ENCODE data around the gene NUP62CL. TPM values are rescaled to one million over a fixed set of nuclear protein-coding genes. Genes with fewer than 3 reads are reported as not detected.
"Not testable (repeated sequence)": the region's sequence is repeated elsewhere in the genome, so short reads cannot be mapped to it uniquely, and the experiment has no call there.

The NUP62CL gene
- polyA plus RNA-seq, 2 donors: 0.94 to 2.0 TPM

DNA sequence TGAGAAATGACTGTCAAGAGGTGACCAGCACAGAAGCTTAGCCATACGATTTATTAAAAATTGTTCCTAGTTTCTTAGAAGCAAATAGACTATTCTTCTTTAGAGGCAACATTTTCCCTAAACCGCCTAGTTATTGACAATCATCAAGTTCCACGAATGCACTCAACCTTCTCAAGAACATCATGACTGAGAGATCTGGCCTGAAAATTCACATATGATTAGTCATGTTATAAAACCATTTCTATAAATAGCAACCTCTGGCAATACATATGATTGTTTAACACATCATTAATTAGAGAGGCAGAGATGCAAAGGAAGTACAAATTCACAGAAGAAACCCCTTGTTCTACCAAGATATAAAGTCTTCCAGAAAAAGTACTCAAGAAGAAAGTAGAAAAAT, 6.7 kb downstream of the NUP62CL start:
- H3K27ac ChIP-seq (ENCODE audit: low read depth in 2 of 2, low read length in 1 of 2): no peak overlapping the region
- WGBS, 2 donors: 75 to 79% methylated on average over 3 of the region's 3 CpGs
- no peaks in the 10 kb centered on the region for H3K9me3 ChIP-seq (ENCODE audit: control insufficient read depth in 2 of 2, insufficient read depth in 1 of 2, low read depth in 1 of 2, low read length in 1 of 2)
- H3K36me3 ChIP-seq (ENCODE audit: control insufficient read depth in 2 of 2, insufficient read depth in 2 of 2, low read length in 1 of 2): no peaks in the 10 kb centered on the region
- no peak overlapping the region for H3K4me3 ChIP-seq (ENCODE audit: low read depth in 1 of 2, low read length in 2 of 2)
- no peaks in the 10 kb centered on the region for H3K4me1 ChIP-seq (ENCODE audit: control insufficient read depth in 2 of 2, insufficient read depth in 2 of 2, low read length in 1 of 2)
- H3K27me3 ChIP-seq (ENCODE audit: control insufficient read depth in 1 of 2, insufficient read depth in 2 of 2, low read length in 2 of 2): no peaks in the 10 kb centered on the region

DNA sequence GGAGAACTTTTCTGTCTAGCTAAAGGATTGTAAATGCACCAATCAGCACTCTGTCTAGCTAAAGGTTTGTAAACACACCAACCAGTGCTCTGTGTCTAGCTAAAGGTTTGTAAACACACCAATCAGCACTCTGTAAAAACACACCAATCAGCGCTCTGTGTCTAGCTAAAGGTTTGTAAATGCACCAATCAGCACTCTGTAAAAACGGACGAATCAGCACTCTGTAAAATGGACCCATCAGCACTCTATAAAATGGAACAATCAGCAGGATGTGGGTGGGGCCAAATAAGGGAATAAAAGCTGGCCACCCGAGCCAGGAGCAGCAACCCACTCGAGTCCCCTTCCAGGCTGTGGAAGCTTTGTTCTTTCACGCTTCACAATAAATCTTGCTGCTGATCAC, 8.2 kb downstream of the NUP62CL start:
- H3K36me3 ChIP-seq (ENCODE audit: control insufficient read depth in 2 of 2, insufficient read depth in 2 of 2, low read length in 1 of 2); H3K27me3 ChIP-seq (ENCODE audit: control insufficient read depth in 1 of 2, insufficient read depth in 2 of 2, low read length in 2 of 2); H3K4me3 ChIP-seq (ENCODE audit: low read depth in 1 of 2, low read length in 2 of 2); H3K9me3 ChIP-seq (ENCODE audit: control insufficient read depth in 2 of 2, insufficient read depth in 1 of 2, low read depth in 1 of 2, low read length in 1 of 2); H3K4me1 ChIP-seq (ENCODE audit: control insufficient read depth in 2 of 2, insufficient read depth in 2 of 2, low read length in 1 of 2); H3K27ac ChIP-seq (ENCODE audit: low read depth in 2 of 2, low read length in 1 of 2): not testable (repeated sequence)
- WGBS, 2 donors: 83 to 92% methylated on average over 6 of the region's 6 CpGs

DNA sequence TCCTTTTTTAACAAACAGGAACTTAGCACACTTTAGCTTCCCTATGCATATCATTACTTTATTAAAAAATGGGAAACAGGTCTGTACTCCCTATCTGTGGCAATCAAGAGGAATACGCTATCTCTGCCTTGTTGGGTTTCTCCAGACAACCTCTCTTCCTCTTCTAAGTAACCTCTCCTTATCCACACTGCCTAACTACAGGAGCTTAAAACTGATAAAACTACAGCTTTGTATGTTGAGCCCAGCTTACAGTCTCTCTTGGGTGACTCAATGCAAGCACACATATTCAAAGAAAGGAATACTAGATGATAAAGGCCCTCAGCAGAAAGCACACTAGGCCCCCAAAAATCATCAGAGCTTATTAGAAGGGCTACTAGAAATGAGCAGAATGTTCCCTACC, 8.9 kb downstream of the NUP62CL start:
- Histone ChIP-seq H3K36me3 (ENCODE audit: control insufficient read depth in 2 of 2, insufficient read depth in 2 of 2, low read length in 1 of 2) (no peaks in the 10 kb centered on the region), H3K27me3 (ENCODE audit: control insufficient read depth in 1 of 2, insufficient read depth in 2 of 2, low read length in 2 of 2) (no peaks in the 10 kb centered on the region), H3K27ac (ENCODE audit: low read depth in 2 of 2, low read length in 1 of 2) (no peak overlapping the region), H3K4me3 (ENCODE audit: low read depth in 1 of 2, low read length in 2 of 2) (no peak overlapping the region), H3K4me1 (ENCODE audit: control insufficient read depth in 2 of 2, insufficient read depth in 2 of 2, low read length in 1 of 2) (no peaks in the 10 kb centered on the region), H3K9me3 (ENCODE audit: control insufficient read depth in 2 of 2, insufficient read depth in 1 of 2, low read depth in 1 of 2, low read length in 1 of 2) (no peaks in the 10 kb centered on the region)
- WGBS, 2 donors: 86 to 100% methylated on average over 1 of the region's 1 CpG

DNA sequence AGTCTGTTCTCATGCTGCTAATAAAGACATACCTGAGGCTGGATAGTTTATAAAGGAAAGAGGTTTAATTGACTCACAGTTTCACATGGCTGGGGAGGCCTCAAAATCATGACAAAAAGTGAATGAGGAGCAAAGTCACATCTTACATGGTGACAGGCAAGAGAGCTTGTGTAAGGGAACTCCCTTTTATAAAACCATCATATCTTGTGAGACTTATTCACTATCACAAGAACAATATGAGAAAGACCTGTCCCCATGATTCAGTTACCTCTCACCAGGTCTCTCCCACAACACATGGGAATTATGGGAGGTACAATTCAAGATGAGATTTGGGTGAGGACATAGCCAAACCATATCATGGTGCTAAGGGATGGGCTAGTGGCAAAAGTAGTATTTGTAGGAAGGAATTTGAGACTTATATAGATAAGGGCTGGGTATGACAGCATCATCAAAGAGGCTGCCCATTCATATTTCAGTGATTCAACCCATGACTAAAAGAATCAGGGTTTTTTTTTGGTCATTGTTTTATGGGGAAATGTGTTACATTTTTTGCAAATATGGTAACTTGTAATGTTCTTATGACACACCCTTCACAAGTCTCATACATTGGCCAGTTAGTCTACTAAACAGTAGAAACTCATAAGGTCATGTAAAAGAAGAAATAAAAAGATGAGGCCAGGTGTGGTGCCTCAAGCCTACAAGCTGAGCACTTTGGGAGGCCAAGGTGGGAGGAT, 34.7 kb downstream of the NUP62CL start:
- peaks cover 0 to 3% of the 10 kb centered on the region in 2 donors for H3K27me3 ChIP-seq (ENCODE audit: control insufficient read depth in 1 of 2, insufficient read depth in 2 of 2, low read length in 2 of 2)
- no peaks in the 10 kb centered on the region for H3K9me3 ChIP-seq (ENCODE audit: control insufficient read depth in 2 of 2, insufficient read depth in 1 of 2, low read depth in 1 of 2, low read length in 1 of 2)
- no peaks in the 10 kb centered on the region for H3K4me1 ChIP-seq (ENCODE audit: control insufficient read depth in 2 of 2, insufficient read depth in 2 of 2, low read length in 1 of 2)
- no peak overlapping the region for H3K4me3 ChIP-seq (ENCODE audit: low read depth in 1 of 2, low read length in 2 of 2)
- no peaks in the 10 kb centered on the region for H3K36me3 ChIP-seq (ENCODE audit: control insufficient read depth in 2 of 2, insufficient read depth in 2 of 2, low read length in 1 of 2)
- no peak overlapping the region for H3K27ac ChIP-seq (ENCODE audit: low read depth in 2 of 2, low read length in 1 of 2)

DNA sequence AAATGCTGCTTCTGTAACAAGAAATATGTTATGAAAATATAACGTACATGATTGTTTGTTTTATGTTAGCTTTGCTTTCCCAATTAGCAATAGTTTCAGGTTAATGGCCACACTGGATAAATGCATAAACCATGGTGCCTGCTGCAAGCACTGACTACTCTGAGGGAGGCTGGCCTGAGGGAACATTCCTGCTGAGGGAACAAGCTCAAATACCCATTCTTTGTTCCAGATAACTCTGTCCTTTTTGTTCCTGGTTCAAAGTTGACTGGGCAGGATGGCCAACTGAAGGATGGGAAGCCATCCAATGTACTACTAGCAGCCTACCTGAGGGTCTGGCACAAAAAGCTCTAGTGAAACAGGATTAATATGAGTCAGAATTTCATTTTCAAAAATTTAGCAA, 37.5 kb downstream of the NUP62CL start:
- peaks cover 0 to 3% of the 10 kb centered on the region in 2 donors for H3K27me3 ChIP-seq (ENCODE audit: control insufficient read depth in 1 of 2, insufficient read depth in 2 of 2, low read length in 2 of 2)
- H3K4me3 ChIP-seq (ENCODE audit: low read depth in 1 of 2, low read length in 2 of 2): no peak overlapping the region
- no peaks in the 10 kb centered on the region for H3K9me3 ChIP-seq (ENCODE audit: control insufficient read depth in 2 of 2, insufficient read depth in 1 of 2, low read depth in 1 of 2, low read length in 1 of 2)
- H3K27ac ChIP-seq (ENCODE audit: low read depth in 2 of 2, low read length in 1 of 2): no peak overlapping the region
- WGBS, 2 donors: 53 to 74% methylated on average over 1 of the region's 1 CpG
- no peaks in the 10 kb centered on the region for H3K4me1 ChIP-seq (ENCODE audit: control insufficient read depth in 2 of 2, insufficient read depth in 2 of 2, low read length in 1 of 2)
- H3K36me3 ChIP-seq (ENCODE audit: control insufficient read depth in 2 of 2, insufficient read depth in 2 of 2, low read length in 1 of 2): no peaks in the 10 kb centered on the region

GRCh38 chrX:107168257-107168656, 38.0 kb downstream of the NUP62CL start:
- H3K36me3 ChIP-seq (ENCODE audit: control insufficient read depth in 2 of 2, insufficient read depth in 2 of 2, low read length in 1 of 2): no peaks in the 10 kb centered on the region
- no peaks in the 10 kb centered on the region for H3K4me1 ChIP-seq (ENCODE audit: control insufficient read depth in 2 of 2, insufficient read depth in 2 of 2, low read length in 1 of 2)
- H3K4me3 ChIP-seq (ENCODE audit: low read depth in 1 of 2, low read length in 2 of 2): no peak overlapping the region
- no peaks in the 10 kb centered on the region for H3K9me3 ChIP-seq (ENCODE audit: control insufficient read depth in 2 of 2, insufficient read depth in 1 of 2, low read depth in 1 of 2, low read length in 1 of 2)
- H3K27ac ChIP-seq (ENCODE audit: low read depth in 2 of 2, low read length in 1 of 2): no peak overlapping the region
- H3K27me3 ChIP-seq (ENCODE audit: control insufficient read depth in 1 of 2, insufficient read depth in 2 of 2, low read length in 2 of 2): peaks cover 0 to 3% of the 10 kb centered on the region in 2 donors

GRCh38 chrX:107167163-107167921, 38.9 kb downstream of the NUP62CL start:
- H3K27me3 ChIP-seq (ENCODE audit: control insufficient read depth in 1 of 2, insufficient read depth in 2 of 2, low read length in 2 of 2): peaks cover 0 to 3% of the 10 kb centered on the region in 2 donors
- H3K9me3 ChIP-seq (ENCODE audit: control insufficient read depth in 2 of 2, insufficient read depth in 1 of 2, low read depth in 1 of 2, low read length in 1 of 2): no peaks in the 10 kb centered on the region
- H3K36me3 ChIP-seq (ENCODE audit: control insufficient read depth in 2 of 2, insufficient read depth in 2 of 2, low read length in 1 of 2): no peaks in the 10 kb centered on the region
- H3K27ac ChIP-seq (ENCODE audit: low read depth in 2 of 2, low read length in 1 of 2): no peak overlapping the region
- WGBS, 2 donors: 88 to 96% methylated on average over 3 of the region's 3 CpGs
- no peaks in the 10 kb centered on the region for H3K4me1 ChIP-seq (ENCODE audit: control insufficient read depth in 2 of 2, insufficient read depth in 2 of 2, low read length in 1 of 2)
- no peak overlapping the region for H3K4me3 ChIP-seq (ENCODE audit: low read depth in 1 of 2, low read length in 2 of 2)

- not testable (repeated sequence) for H3K4me1 ChIP-seq (ENCODE audit: control insufficient read depth in 2 of 2, insufficient read depth in 2 of 2, low read length in 1 of 2); H3K27ac ChIP-seq (ENCODE audit: low read depth in 2 of 2, low read length in 1 of 2); H3K4me3 ChIP-seq (ENCODE audit: low read depth in 1 of 2, low read length in 2 of 2); H3K27me3 ChIP-seq (ENCODE audit: control insufficient read depth in 1 of 2, insufficient read depth in 2 of 2, low read length in 2 of 2); H3K9me3 ChIP-seq (ENCODE audit: control insufficient read depth in 2 of 2, insufficient read depth in 1 of 2, low read depth in 1 of 2, low read length in 1 of 2); H3K36me3 ChIP-seq (ENCODE audit: control insufficient read depth in 2 of 2, insufficient read depth in 2 of 2, low read length in 1 of 2)
- WGBS, 2 donors: 80 to 89% methylated on average over 3 to 4 of the region's 4 CpGs
These were observed 48.6 kb downstream of the NUP62CL start for GRCh38 chrX:107157618-107158017.

DNA sequence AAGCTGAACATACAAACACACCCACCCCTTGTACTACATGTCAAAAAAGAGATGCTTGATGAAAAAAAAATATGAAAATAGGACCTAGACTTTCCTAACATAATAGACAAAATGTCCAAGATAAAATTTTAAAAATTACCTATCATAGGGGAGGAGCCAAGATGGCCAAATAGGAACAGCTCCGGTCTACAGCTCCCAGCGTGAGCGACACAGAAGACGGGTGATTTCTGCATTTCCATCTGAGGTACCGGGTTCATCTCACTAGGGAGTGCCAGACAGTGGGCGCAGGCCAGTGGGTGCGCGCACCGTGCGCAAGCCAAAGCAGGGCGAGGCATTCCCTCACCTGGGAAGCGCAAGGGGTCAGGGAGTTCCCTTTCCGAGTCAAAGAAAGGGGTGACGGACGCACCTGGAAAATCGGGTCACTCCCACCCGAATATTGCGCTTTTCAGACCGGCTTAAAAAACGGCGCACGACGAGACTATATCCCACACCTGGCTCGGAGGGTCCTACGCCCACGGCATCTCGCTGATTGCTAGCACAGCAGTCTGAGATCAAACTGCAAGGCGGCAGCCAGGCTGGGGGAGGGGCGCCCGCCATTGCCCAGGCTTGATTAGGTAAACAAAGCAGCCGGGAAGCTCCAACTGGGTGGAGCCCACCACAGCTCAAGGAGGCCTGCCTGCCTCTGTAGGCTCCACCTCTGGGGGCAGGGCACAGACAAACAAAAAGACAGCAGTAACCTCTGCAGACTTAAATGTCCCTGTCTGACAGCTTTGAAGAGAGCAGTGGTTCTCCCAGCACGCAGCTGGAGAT, 50.4 kb downstream of the NUP62CL start:
- H3K4me3 ChIP-seq (ENCODE audit: low read depth in 1 of 2, low read length in 2 of 2): peak overlapping the region in 1 of 2 donors; percentile 26
- H3K27ac ChIP-seq (ENCODE audit: low read depth in 2 of 2, low read length in 1 of 2); H3K36me3 ChIP-seq (ENCODE audit: control insufficient read depth in 2 of 2, insufficient read depth in 2 of 2, low read length in 1 of 2); H3K9me3 ChIP-seq (ENCODE audit: control insufficient read depth in 2 of 2, insufficient read depth in 1 of 2, low read depth in 1 of 2, low read length in 1 of 2); H3K27me3 ChIP-seq (ENCODE audit: control insufficient read depth in 1 of 2, insufficient read depth in 2 of 2, low read length in 2 of 2); H3K4me1 ChIP-seq (ENCODE audit: control insufficient read depth in 2 of 2, insufficient read depth in 2 of 2, low read length in 1 of 2): not testable (repeated sequence)
- WGBS, 2 donors: 34 to 36% methylated on average over 14 to 29 of the region's 32 CpGs

All from esophagus (tissue), 2 donors.